Measurements from ENCODE around the gene ASMTL. TPM values are rescaled to one million over a fixed set of nuclear protein-coding genes. Genes with fewer than 3 reads are reported as not detected.

Gene ASMTL
- polyA plus RNA-seq, 1 donor (not counting 4 experiments of a cell fraction or from before 2014, with no cell fraction given): 13.8 TPM

- no peak overlapping the region for H3K27ac ChIP-seq (ENCODE audit: control insufficient read depth, insufficient read depth, low read length)
- no peaks in the 10 kb centered on the region for H3K4me1 ChIP-seq (ENCODE audit: control insufficient read depth, extremely low read depth, insufficient read depth, low read length)
- H3K9ac ChIP-seq (ENCODE audit: control insufficient read depth, extremely low read depth, insufficient read depth, low read length): no peak overlapping the region
- FAIRE-seq: no peak
- H2AFZ ChIP-seq (ENCODE audit: control insufficient read depth, low read length): no peak overlapping the region
- no peaks in the 10 kb centered on the region for H3K9me1 ChIP-seq (ENCODE audit: control insufficient read depth, extremely low read depth, insufficient read depth, low read length)
- H4K20me1 ChIP-seq (ENCODE audit: control insufficient read depth, extremely low read depth, insufficient read depth, low read length): no peaks in the 10 kb centered on the region
- no peaks in the 10 kb centered on the region for H3K36me3 ChIP-seq (ENCODE audit: control insufficient read depth in 2 of 2, extremely low read depth in 1 of 2, insufficient read depth in 2 of 2, low read length in 2 of 2)
- no peak for DNase-seq (ENCODE audit: low read depth, low spot score)
- H3K79me2 ChIP-seq (ENCODE audit: control insufficient read depth, insufficient read depth, low read length): no peaks in the 10 kb centered on the region
- no peaks in the 10 kb centered on the region for H3K27me3 ChIP-seq (ENCODE audit: control insufficient read depth, extremely low read depth, insufficient read depth, low read length)
- no peak overlapping the region for H3K4me3 ChIP-seq (ENCODE audit: control insufficient read depth in 2 of 3, extremely low read depth in 1 of 3, insufficient read depth in 2 of 3, low read depth in 1 of 3, low read length in 3 of 3)
- dilution Hi-C loops (cut with MboI; ENCODE audit: extremely low pct_ligation_motif_present, low sequenced_read_pairs): no loop called here
- no peak overlapping the region for H3K4me2 ChIP-seq (ENCODE audit: control insufficient read depth, extremely low read depth, insufficient read depth, low read depth, low read length)
- H3K9me3 ChIP-seq (ENCODE audit: control insufficient read depth, low read depth, low read length): no peaks in the 10 kb centered on the region
- TF ChIP-seq, protein P1, sequence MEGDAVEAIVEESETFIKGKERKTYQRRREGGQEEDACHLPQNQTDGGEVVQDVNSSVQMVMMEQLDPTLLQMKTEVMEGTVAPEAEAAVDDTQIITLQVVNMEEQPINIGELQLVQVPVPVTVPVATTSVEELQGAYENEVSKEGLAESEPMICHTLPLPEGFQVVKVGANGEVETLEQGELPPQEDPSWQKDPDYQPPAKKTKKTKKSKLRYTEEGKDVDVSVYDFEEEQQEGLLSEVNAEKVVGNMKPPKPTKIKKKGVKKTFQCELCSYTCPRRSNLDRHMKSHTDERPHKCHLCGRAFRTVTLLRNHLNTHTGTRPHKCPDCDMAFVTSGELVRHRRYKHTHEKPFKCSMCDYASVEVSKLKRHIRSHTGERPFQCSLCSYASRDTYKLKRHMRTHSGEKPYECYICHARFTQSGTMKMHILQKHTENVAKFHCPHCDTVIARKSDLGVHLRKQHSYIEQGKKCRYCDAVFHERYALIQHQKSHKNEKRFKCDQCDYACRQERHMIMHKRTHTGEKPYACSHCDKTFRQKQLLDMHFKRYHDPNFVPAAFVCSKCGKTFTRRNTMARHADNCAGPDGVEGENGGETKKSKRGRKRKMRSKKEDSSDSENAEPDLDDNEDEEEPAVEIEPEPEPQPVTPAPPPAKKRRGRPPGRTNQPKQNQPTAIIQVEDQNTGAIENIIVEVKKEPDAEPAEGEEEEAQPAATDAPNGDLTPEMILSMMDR (optimal IDR thresholded peaks at IDR 0.05 in 1 of 3, IDR thresholded peaks at IDR 0.05 in 1 of 3, conservative IDR thresholded peaks at IDR 0.05 in 1 of 3; ENCODE audit: extremely low read depth in 1 of 3, insufficient read depth in 2 of 3, low read length in 3 of 3): no peak
- no peak for TF ChIP-seq EZH2 (IDR thresholded peaks at IDR 0.05; ENCODE audit: low read length)
Observed at GRCh38 chrX:1359477-1359873, 93.2 kb downstream of the ASMTL start.

GRCh38 chrX:1358793-1359476 lies 93.8 kb downstream of the ASMTL start:
- dilution Hi-C loops (cut with MboI; ENCODE audit: extremely low pct_ligation_motif_present, low sequenced_read_pairs): no loop called here
- Histone ChIP-seq H3K9me1 (ENCODE audit: control insufficient read depth, extremely low read depth, insufficient read depth, low read length) (no peaks in the 10 kb centered on the region), H3K27me3 (ENCODE audit: control insufficient read depth, extremely low read depth, insufficient read depth, low read length) (no peaks in the 10 kb centered on the region), H3K4me1 (ENCODE audit: control insufficient read depth, extremely low read depth, insufficient read depth, low read length) (no peaks in the 10 kb centered on the region), H3K9ac (ENCODE audit: control insufficient read depth, extremely low read depth, insufficient read depth, low read length) (no peak overlapping the region), H3K79me2 (ENCODE audit: control insufficient read depth, insufficient read depth, low read length) (no peaks in the 10 kb centered on the region), H4K20me1 (ENCODE audit: control insufficient read depth, extremely low read depth, insufficient read depth, low read length) (no peaks in the 10 kb centered on the region), H3K4me2 (ENCODE audit: control insufficient read depth, extremely low read depth, insufficient read depth, low read depth, low read length) (no peak overlapping the region), H3K9me3 (ENCODE audit: control insufficient read depth, low read depth, low read length) (no peaks in the 10 kb centered on the region), H2AFZ (ENCODE audit: control insufficient read depth, low read length) (no peak overlapping the region), H3K27ac (ENCODE audit: control insufficient read depth, insufficient read depth, low read length) (no peak overlapping the region), H3K4me3 (ENCODE audit: control insufficient read depth in 2 of 3, extremely low read depth in 1 of 3, insufficient read depth in 2 of 3, low read depth in 1 of 3, low read length in 3 of 3) (no peak overlapping the region), H3K36me3 (ENCODE audit: control insufficient read depth in 2 of 2, extremely low read depth in 1 of 2, insufficient read depth in 2 of 2, low read length in 2 of 2) (no peaks in the 10 kb centered on the region)
- DNase-seq (ENCODE audit: low read depth, low spot score) (no peak), FAIRE-seq (no peak)
- TF ChIP-seq EZH2 (IDR thresholded peaks at IDR 0.05; ENCODE audit: low read length): no peak
- TF ChIP-seq, protein P1 (optimal IDR thresholded peaks at IDR 0.05 in 1 of 3, IDR thresholded peaks at IDR 0.05 in 1 of 3, conservative IDR thresholded peaks at IDR 0.05 in 1 of 3; ENCODE audit: extremely low read depth in 1 of 3, insufficient read depth in 2 of 3, low read length in 3 of 3): no peak
